GM23248 (cell line): Measurements from ENCODE around the gene IFNA7.

Source experiments
- EZH2 ChIP-seq: fragments of 200-600 bp; sonication (generic); IDR thresholded peaks from 2 replicates; pipeline ENCODE4 v1.6.1; 2018; ENCODE audit warnings: antibody characterized with exemption, mild to moderate bottlenecking; ENCODE audit not compliant: insufficient read depth, poor library complexity, severe bottlenecking
- EZH2phosphoT487 ChIP-seq: fragments of 200-600 bp; sonication (generic); IDR thresholded peaks from 2 replicates; pipeline ENCODE4 v1.6.1; 2018; ENCODE audit warnings: antibody characterized with exemption, moderate library complexity, mild to moderate bottlenecking, low read depth; ENCODE audit not compliant: insufficient read depth

DNA sequence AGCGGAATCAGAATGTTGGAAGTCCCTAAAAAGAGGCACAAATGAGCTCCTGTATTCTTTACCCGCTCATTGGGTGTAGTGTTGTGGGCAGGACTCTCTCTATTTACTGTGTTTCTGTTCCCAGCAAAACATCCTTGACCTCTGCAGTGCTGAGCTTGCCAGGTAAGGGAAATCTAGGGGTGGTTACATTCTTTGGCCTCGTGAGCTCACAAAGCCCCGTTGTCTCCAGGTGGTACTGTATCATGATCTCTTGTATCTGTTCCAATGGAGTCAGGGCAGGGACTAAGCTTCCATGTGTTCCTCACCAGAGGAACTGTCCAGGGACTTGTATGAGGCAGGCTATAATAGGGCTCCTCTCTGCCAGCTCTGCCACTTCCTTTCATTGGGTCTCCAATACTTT lies 49.6 kb upstream of the IFNA7 start:
- TF ChIP-seq EZH2 (no peak), EZH2phosphoT487 (no peak)
